ENCODE data around the gene TMEM119.

- TF ChIP-seq CTCF (IDR thresholded peaks at IDR 0.05): no peak
- TF ChIP-seq POLR2A (IDR thresholded peaks at IDR 0.05): no peak
- TF ChIP-seq EP300 (IDR thresholded peaks at IDR 0.05): no peak
- no peak for TF ChIP-seq POLR2AphosphoS5 (IDR thresholded peaks at IDR 0.05)
These were observed 15.7 kb upstream of the TMEM119 start for GRCh38 chr12:108613548-108613947.
